Muscle of leg (tissue), 11 donors: ENCODE results near the gene TCP10L. TPM values are rescaled to one million over a fixed set of nuclear protein-coding genes. Genes with fewer than 3 reads are reported as not detected.
A peak's percentile ranks its signal among the peaks of the same experiment; 100 is the strongest.
"Not testable (repeated sequence)": the region's sequence is repeated elsewhere in the genome, so short reads cannot be mapped to it uniquely, and the experiment has no call there.

Experiments used
- DNase-seq: peaks from one replicate; pipeline ENCODE4 v3.0.0; 2013
- H3K27ac ChIP-seq: one replicate; pipeline ENCODE4 v1.5.1; 2013; ENCODE audit warnings: mild to moderate bottlenecking, low read length, control low read depth
- H3K27me3 ChIP-seq: one replicate; pipeline ENCODE4 v1.6.1; 2013; ENCODE audit warnings: low read length; ENCODE audit not compliant: control insufficient read depth, insufficient read depth
- H3K36me3 ChIP-seq: one replicate; pipeline ENCODE4 v1.6.1; 2013; ENCODE audit warnings: low read length; ENCODE audit not compliant: control insufficient read depth, insufficient read depth
- H3K4me1 ChIP-seq: one replicate; pipeline ENCODE4 v1.6.1; 2013; ENCODE audit warnings: low read length; ENCODE audit not compliant: control insufficient read depth, insufficient read depth
- H3K4me3 ChIP-seq: one replicate; pipeline ENCODE4 v1.5.1; 2013; ENCODE audit warnings: low read length, control low read depth
- H3K9me3 ChIP-seq: replicated peaks from 2 replicates; pipeline ENCODE4 v1.6.1; 2013; ENCODE audit warnings: low read depth, low read length; ENCODE audit not compliant: control insufficient read depth
- WGBS: methylation state at CpG from one replicate; pipeline ENCODE4 v1.1.5; 2013; ENCODE audit warnings: missing lambda C conversion rate; ENCODE audit not compliant: insufficient coverage; 5-methylcytosine and 5-hydroxymethylcytosine counted together
- polyA plus RNA-seq, 8 donors: library from polyadenylated mRNA; unstranded; fragments of 120-200 nt; gene quantifications; one replicate each; pipeline versions ENCODE4 v1.2.1 to v1.2.3, GENCODE V29; 2013; ENCODE audit warnings: inconsistent platforms in 1 of 8, low replicate concordance in 1 of 8; ENCODE audit not compliant: insufficient read length in 8 of 8, insufficient read depth in 1 of 8
- total RNA-seq: library from RNA; stranded (reverse); fragments of 120-200 nt; gene quantifications from one replicate; pipeline ENCODE4 v1.2.4, GENCODE V29; 2013

TCP10L gene
- total and polyA plus RNA-seq, 9 donors: 0.74 to 1.6 (median 0.89) TPM

- peaks cover 13% of the 10 kb centered on the region for H3K27me3 ChIP-seq
- DNase-seq: no peak
- WGBS: no CpG with 5 or more reads among the region's 3 CpGs
- no peaks in the 10 kb centered on the region for H3K9me3 ChIP-seq
- no peak overlapping the region for H3K4me3 ChIP-seq
- no peaks in the 10 kb centered on the region for H3K36me3 ChIP-seq
- peaks cover 3% of the 10 kb centered on the region for H3K4me1 ChIP-seq
- no peak overlapping the region for H3K27ac ChIP-seq
Measured at GRCh38 chr21:32570456-32570855, 14.9 kb downstream of the TCP10L start.

DNA sequence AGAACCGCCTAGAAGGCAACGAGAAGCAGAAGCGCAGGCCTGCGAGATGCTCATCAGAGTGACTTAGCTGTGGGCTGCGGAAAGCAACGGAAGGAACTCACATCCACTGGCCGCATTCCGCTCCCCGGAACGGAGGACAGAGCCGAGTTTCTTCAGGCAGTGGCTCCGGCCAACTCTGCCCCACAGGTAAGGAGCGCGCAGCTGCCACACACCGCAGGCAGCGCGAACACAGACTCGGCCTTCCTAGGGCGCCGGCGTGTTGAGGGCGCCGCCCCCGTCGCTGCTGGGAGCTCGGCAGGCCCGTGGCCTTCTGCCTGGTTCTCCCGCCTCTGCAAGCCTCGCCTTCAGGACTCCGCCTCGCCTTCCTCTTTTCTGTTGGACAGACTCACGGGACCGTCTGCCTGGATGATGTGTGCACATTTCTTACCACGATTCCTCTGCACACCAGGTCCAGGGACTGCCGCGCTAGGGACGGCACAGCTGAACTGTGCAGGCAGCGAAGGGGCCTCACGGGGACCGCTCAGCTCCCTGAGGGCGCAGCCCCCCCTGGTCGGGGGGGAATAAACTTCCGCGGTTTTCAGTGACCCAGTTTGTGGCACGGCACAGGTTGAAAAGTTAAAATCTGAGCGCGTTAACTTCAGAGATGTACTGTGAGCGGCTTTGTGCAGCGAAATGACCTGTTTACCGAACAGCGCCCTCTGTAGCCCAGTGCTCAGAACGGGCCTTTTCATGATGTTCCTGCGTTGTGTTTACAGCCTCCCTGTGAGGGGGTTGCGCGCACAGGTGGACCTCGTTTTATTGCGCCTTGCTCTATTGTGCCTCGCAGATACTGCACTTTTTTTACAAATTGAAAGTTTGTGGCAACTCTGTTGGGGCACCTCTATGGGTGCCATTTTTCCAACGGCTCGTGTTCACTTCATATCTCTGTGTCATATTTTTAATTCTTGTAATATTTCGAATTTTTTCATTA is 15.8 kb downstream of the TCP10L start:
- Histone ChIP-seq H3K27ac (peak overlapping the region; percentile 86), H3K4me1 (peaks cover 3% of the 10 kb centered on the region), H3K27me3 (peaks cover 13% of the 10 kb centered on the region), H3K36me3 (no peaks in the 10 kb centered on the region), H3K4me3 (peak overlapping the region; percentile 56), H3K9me3 (peaks cover 2% of the 10 kb centered on the region)
- peak; percentile 91 for DNase-seq
- WGBS: 2% methylated on average over 57 of the region's 61 CpGs

DNA sequence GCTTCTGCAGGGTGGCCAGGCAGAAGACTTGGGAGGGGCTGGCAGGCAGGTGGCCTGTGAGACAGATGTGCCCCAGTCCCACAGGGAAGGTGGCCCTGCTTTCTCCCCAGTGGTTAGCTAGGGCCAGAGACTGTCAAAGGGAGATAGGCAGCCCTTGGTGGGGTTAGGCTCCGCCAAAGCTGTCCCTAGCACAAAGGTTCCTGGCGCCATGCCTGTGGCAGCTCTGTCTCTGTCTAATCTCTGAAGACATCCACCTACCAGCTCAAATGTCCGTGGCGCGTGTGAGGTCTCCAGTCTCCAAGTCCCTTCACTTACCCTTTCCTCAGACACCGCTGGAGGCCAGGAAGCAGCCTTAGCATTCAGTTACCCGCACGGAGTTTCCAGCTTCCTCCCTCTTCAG is 17.7 kb downstream of the TCP10L start:
- DNase-seq: no peak
- Histone ChIP-seq H3K4me1 (peaks cover 3% of the 10 kb centered on the region), H3K9me3 (peaks cover 2% of the 10 kb centered on the region), H3K27ac (no peak overlapping the region), H3K36me3 (no peaks in the 10 kb centered on the region), H3K4me3 (no peak overlapping the region), H3K27me3 (peaks cover 9% of the 10 kb centered on the region)
- WGBS: 97% methylated on average over 6 of the region's 8 CpGs

GRCh38 chr21:32566741-32567389 is 18.5 kb downstream of the TCP10L start:
- H3K4me1 ChIP-seq: peaks cover 3% of the 10 kb centered on the region
- H3K27me3 ChIP-seq: peaks cover 5% of the 10 kb centered on the region
- H3K9me3 ChIP-seq: peaks cover 2% of the 10 kb centered on the region
- H3K4me3 ChIP-seq: no peak overlapping the region
- WGBS: 92% methylated on average over 3 of the region's 5 CpGs
- H3K36me3 ChIP-seq: no peaks in the 10 kb centered on the region
- H3K27ac ChIP-seq: no peak overlapping the region
- no peak for DNase-seq

- DNase-seq: no peak
- H3K9me3 ChIP-seq: peaks cover 2% of the 10 kb centered on the region
- H3K27ac ChIP-seq: no peak overlapping the region
- H3K4me1 ChIP-seq: peaks cover 3% of the 10 kb centered on the region
- no peaks in the 10 kb centered on the region for H3K36me3 ChIP-seq
- no peak overlapping the region for H3K4me3 ChIP-seq
- H3K27me3 ChIP-seq: peaks cover 5% of the 10 kb centered on the region
- 100% methylated on average over 1 of the region's 2 CpGs for WGBS
Measured at GRCh38 chr21:32565856-32566465, 19.4 kb downstream of the TCP10L start.

DNA sequence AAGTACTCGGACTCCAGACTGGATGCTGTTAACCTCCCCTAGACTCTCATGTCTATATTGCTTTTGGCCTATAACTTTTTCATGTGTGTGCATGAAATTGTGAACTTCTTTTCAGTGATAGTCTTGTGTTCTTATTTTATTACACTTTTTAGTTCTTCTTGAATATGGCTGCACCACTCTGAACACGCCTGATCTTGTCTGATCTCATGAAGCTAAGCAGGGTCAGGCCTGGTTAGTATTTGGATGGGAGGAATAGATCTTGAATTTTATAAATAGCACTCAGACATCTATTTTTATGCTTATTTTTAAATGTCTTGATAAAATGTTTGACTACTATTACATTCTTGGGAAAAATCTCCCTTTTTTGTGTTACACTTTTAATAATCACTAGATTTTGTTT is 22.4 kb downstream of the TCP10L start:
- Histone ChIP-seq H3K27me3 (peaks cover 5% of the 10 kb centered on the region), H3K36me3 (no peaks in the 10 kb centered on the region), H3K9me3 (peaks cover 2% of the 10 kb centered on the region), H3K4me3 (no peak overlapping the region), H3K4me1 (no peaks in the 10 kb centered on the region), H3K27ac (no peak overlapping the region)
- WGBS: no CpG with 5 or more reads among the region's 2 CpGs
- DNase-seq: no peak

- no peaks in the 10 kb centered on the region for H3K27me3 ChIP-seq
- peaks cover 2% of the 10 kb centered on the region for H3K9me3 ChIP-seq
- no peaks in the 10 kb centered on the region for H3K4me1 ChIP-seq
- no peaks in the 10 kb centered on the region for H3K36me3 ChIP-seq
- H3K4me3 ChIP-seq: no peak overlapping the region
- no peak overlapping the region for H3K27ac ChIP-seq
- 19% methylated on average over 4 of the region's 5 CpGs for WGBS
- peak; percentile 44 for DNase-seq
Measured at GRCh38 chr21:32562426-32562825, 22.9 kb downstream of the TCP10L start.

- H3K4me1 ChIP-seq, DNase-seq, H3K4me3 ChIP-seq, H3K27ac ChIP-seq, H3K36me3 ChIP-seq, H3K9me3 ChIP-seq, H3K27me3 ChIP-seq: not testable (repeated sequence)
- WGBS: no CpG with 5 or more reads among the region's 1 CpG
Measured at GRCh38 chr21:32561476-32561875, 23.8 kb downstream of the TCP10L start.

GRCh38 chr21:32560896-32561295 is 24.4 kb downstream of the TCP10L start:
- Histone ChIP-seq H3K36me3 (no peaks in the 10 kb centered on the region), H3K9me3 (peaks cover 2% of the 10 kb centered on the region), H3K27ac (no peak overlapping the region), H3K4me1 (no peaks in the 10 kb centered on the region), H3K4me3 (no peak overlapping the region), H3K27me3 (no peaks in the 10 kb centered on the region)
- no peak for DNase-seq
- no CpG with 5 or more reads among the region's 3 CpGs for WGBS

DNA sequence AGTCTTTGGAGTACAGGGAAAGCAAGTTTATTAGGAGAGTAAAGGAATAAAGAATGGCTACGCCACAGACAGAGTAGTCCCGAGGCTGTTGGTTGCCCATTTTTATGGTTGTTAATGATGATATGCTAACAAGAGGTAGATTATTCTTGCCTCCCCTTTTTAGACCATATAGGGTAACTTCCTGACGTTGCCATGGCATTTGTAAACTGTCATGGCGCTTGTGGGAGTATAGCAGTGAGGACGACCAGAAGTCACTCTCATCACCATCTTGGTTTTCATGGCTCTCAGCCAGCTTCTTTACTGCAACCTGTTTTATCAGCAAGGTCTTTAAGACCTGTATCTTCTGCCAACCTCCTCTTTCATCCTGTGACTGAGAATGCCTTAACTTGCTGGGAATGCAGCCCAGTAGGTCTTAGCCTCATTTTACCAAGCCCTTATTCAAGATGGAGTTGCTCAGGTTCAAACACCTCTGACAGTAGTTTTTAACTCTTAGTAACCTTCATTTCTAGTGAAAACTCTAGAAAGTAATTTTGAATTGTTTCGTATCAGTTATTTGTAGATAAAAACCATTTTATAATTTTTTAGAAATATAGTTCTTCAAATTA is 26.2 kb downstream of the TCP10L start:
- H3K27me3 ChIP-seq: no peaks in the 10 kb centered on the region
- H3K9me3 ChIP-seq: no peaks in the 10 kb centered on the region
- no peaks in the 10 kb centered on the region for H3K36me3 ChIP-seq
- no peak overlapping the region for H3K4me3 ChIP-seq
- 90% methylated on average over 2 of the region's 6 CpGs for WGBS
- no peak overlapping the region for H3K27ac ChIP-seq
- DNase-seq: no peak
- H3K4me1 ChIP-seq: no peaks in the 10 kb centered on the region
